Inflammatory macrophage treated with lipopolysaccharide for 1 hour (primary cell): Measurements from ENCODE around the gene DDOST.
A peak's percentile ranks its signal among the peaks of the same experiment; 100 is the strongest.

Experiments
- DNase-seq, 2 donors: peaks; one replicate each; pipeline ENCODE4 v3.0.0-alpha.2; 2020 to 2022

The DDOST gene

GRCh38 chr1:20658166-20658915 is 2.8 kb downstream of the DDOST start:
- DNase-seq = no peak

- no peak for DNase-seq
Measured at GRCh38 chr1:20657024-20657423, 4.1 kb downstream of the DDOST start.

GRCh38 chr1:20654104-20654690 is 7.0 kb downstream of the DDOST start:
- DNase-seq = no peak

GRCh38 chr1:20652300-20652699 is 8.9 kb downstream of the DDOST start:
- DNase-seq = no peak

- no peak for DNase-seq
Measured at GRCh38 chr1:20648946-20649345, 12.2 kb downstream of the DDOST start.

GRCh38 chr1:20648438-20648837 is 12.7 kb downstream of the DDOST start:
- no peak for DNase-seq

- DNase-seq = no peak
Measured at GRCh38 chr1:20645414-20645813, 15.8 kb downstream of the DDOST start.

GRCh38 chr1:20644416-20644815 is 16.8 kb downstream of the DDOST start:
- DNase-seq = no peak

GRCh38 chr1:20643080-20643479 is 18.1 kb downstream of the DDOST start:
- no peak for DNase-seq

GRCh38 chr1:20641975-20642374 is 19.2 kb downstream of the DDOST start:
- no peak for DNase-seq

- DNase-seq = peak; percentile 27 to 90
Measured at GRCh38 chr1:20640183-20640597, 21.0 kb downstream of the DDOST start.

GRCh38 chr1:20636785-20637347 is 24.3 kb downstream of the DDOST start:
- no peak for DNase-seq

- peak; percentile 10 to 11 for DNase-seq
Measured at GRCh38 chr1:20634594-20635084, 26.5 kb downstream of the DDOST start.

- peak in 1 of 2 donors; percentile 19 for DNase-seq
Measured at GRCh38 chr1:20634065-20634593, 27.0 kb downstream of the DDOST start.

GRCh38 chr1:20633190-20634064 is 27.7 kb downstream of the DDOST start, which contains the start of gene PINK1:
TSS of gene PINK1 (plus strand) at chr1:20633458. CDS start at chr1:20633549, 91 bp downstream.
- DNase-seq = peak; percentile 73 to 94

- no peak for DNase-seq
Measured at GRCh38 chr1:20632386-20632785, 28.8 kb downstream of the DDOST start.

- DNase-seq = no peak
Measured at GRCh38 chr1:20630729-20631128, 30.4 kb downstream of the DDOST start.

- DNase-seq = no peak
Measured at GRCh38 chr1:20626524-20626923, 34.6 kb downstream of the DDOST start.

- DNase-seq = no peak
Measured at GRCh38 chr1:20626098-20626427, 35.1 kb downstream of the DDOST start.

- no peak for DNase-seq
Measured at GRCh38 chr1:20625176-20626097, 35.7 kb downstream of the DDOST start.

- no peak for DNase-seq
Measured at GRCh38 chr1:20624709-20625108, 36.5 kb downstream of the DDOST start.

- no peak for DNase-seq
Measured at GRCh38 chr1:20621012-20621411, 40.2 kb downstream of the DDOST start.
